ENCODE measurements around the gene PROM2.

GRCh38 chr2:95284886-95285541 is 10.8 kb downstream of the PROM2 start:
- no peak for TF ChIP-seq EZH2 (IDR thresholded peaks at IDR 0.05; ENCODE audit: low read length)
- no peak for TF ChIP-seq CTCF (optimal IDR thresholded peaks at IDR 0.05 in 1 of 3, IDR thresholded peaks at IDR 0.05 in 1 of 3, conservative IDR thresholded peaks at IDR 0.05 in 1 of 3; ENCODE audit: extremely low read depth in 1 of 3, insufficient read depth in 2 of 3, low read length in 3 of 3)

Data from keratinocyte (primary cell).